HG02970 (cell line): ENCODE results near the gene MRPL39.
"Not testable (repeated sequence)": the region's sequence is repeated elsewhere in the genome, so short reads cannot be mapped to it uniquely, and the experiment has no call there.

Source experiments
- ATAC-seq: cut with Tn5 transposase; IDR thresholded peaks from one replicate; pipeline ENCODE4 v1.9.1; 2021; ENCODE audit warnings: mild to moderate bottlenecking, moderate library complexity, moderate number of reproducible peaks; ENCODE audit not compliant: unreplicated experiment, low FRiP score

Gene MRPL39

GRCh38 chr21:25607151-25608043, at the start of gene MRPL39:
Gene MRPL39 (minus strand): TSS chr21:25607481. CDS start chr21:25607475, 6 bp downstream.
- peak; percentile 95 for ATAC-seq

- no peak for ATAC-seq
These were observed 49.1 kb upstream of the MRPL39 start for GRCh38 chr21:25656412-25656811.

- ATAC-seq, result no peak
These were observed 41.9 kb upstream of the MRPL39 start for GRCh38 chr21:25649146-25649545.

GRCh38 chr21:25647647-25648046, 40.4 kb upstream of the MRPL39 start:
- no peak for ATAC-seq

- ATAC-seq, result no peak
These were observed 39.2 kb upstream of the MRPL39 start for GRCh38 chr21:25646474-25646873.

GRCh38 chr21:25643486-25643885, 36.2 kb upstream of the MRPL39 start:
- ATAC-seq, result no peak

- ATAC-seq, result no peak
These were observed 33.6 kb upstream of the MRPL39 start for GRCh38 chr21:25640943-25641292.

GRCh38 chr21:25640202-25640942, 33.1 kb upstream of the MRPL39 start:
- no peak for ATAC-seq

- ATAC-seq, result peak; percentile 54
These were observed 32.4 kb upstream of the MRPL39 start for GRCh38 chr21:25639551-25640201.

- ATAC-seq, result peak; percentile 36
These were observed 31.6 kb upstream of the MRPL39 start, which contains the start of gene JAM2 for GRCh38 chr21:25638660-25639550. Gene JAM2 (plus strand): TSS chr21:25639258. CDS start chr21:25639822, 564 bp downstream.

GRCh38 chr21:25637851-25638659, 30.8 kb upstream of the MRPL39 start:
- ATAC-seq, result no peak

- ATAC-seq, result no peak
These were observed 29.4 kb upstream of the MRPL39 start for GRCh38 chr21:25636727-25637126.

- ATAC-seq, result no peak
These were observed 28.0 kb upstream of the MRPL39 start for GRCh38 chr21:25635310-25635709.

- ATAC-seq, result no peak
These were observed 25.0 kb upstream of the MRPL39 start for GRCh38 chr21:25632296-25632695.

- ATAC-seq, result no peak
These were observed 19.5 kb upstream of the MRPL39 start for GRCh38 chr21:25626757-25627156.

- not testable (repeated sequence) for ATAC-seq
These were observed 18.7 kb upstream of the MRPL39 start for GRCh38 chr21:25625776-25626555.

- ATAC-seq, result no peak
These were observed 17.8 kb upstream of the MRPL39 start for GRCh38 chr21:25625036-25625435.

- ATAC-seq, result no peak
These were observed 17.2 kb upstream of the MRPL39 start for GRCh38 chr21:25624511-25624910.
